Body of pancreas (tissue), 4 donors: ENCODE results near the gene SPEF2.

Experiments used
- POLR2A ChIP-seq, 3 donors: fragments of 450-650 bp; IDR thresholded peaks; one replicate each; pipeline ENCODE4 v1.6.1; 2016; ENCODE audit warnings: antibody characterized with exemption in 3 of 3, mild to moderate bottlenecking in 2 of 3
- TF ChIP-seq, protein P1 (sequence below), 7 experiments: fragments of 450-650 bp in 4 of 7; fragments of 200-600 bp in 3 of 7; sonication (generic) in 3 of 7; IDR thresholded peaks; one replicate each; pipeline ENCODE4 v1.5.1; 2016 to 2019; ENCODE audit warnings: antibody characterized with exemption in 7 of 7

DNA sequence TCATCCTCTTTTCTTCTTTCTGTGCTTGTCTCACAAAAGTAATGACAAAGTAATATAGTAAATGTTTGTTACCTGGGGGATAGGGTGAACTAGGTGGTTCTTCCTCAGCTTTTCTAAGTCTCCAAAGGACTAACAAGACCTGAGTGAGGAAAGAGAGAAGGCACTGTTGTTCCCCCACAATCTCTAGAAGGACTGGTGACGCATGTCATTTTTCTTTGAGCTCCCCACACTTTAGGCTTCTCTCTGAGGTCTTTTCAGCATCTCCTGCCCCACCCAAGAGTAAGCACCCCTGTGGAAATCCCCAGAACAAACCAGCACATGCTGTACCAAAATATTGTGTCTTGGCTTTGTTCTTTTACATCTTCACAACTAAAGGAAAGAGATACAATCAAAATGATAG is 236.6 kb downstream of the SPEF2 start:
- TF ChIP-seq, protein P1, sequence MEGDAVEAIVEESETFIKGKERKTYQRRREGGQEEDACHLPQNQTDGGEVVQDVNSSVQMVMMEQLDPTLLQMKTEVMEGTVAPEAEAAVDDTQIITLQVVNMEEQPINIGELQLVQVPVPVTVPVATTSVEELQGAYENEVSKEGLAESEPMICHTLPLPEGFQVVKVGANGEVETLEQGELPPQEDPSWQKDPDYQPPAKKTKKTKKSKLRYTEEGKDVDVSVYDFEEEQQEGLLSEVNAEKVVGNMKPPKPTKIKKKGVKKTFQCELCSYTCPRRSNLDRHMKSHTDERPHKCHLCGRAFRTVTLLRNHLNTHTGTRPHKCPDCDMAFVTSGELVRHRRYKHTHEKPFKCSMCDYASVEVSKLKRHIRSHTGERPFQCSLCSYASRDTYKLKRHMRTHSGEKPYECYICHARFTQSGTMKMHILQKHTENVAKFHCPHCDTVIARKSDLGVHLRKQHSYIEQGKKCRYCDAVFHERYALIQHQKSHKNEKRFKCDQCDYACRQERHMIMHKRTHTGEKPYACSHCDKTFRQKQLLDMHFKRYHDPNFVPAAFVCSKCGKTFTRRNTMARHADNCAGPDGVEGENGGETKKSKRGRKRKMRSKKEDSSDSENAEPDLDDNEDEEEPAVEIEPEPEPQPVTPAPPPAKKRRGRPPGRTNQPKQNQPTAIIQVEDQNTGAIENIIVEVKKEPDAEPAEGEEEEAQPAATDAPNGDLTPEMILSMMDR (IDR thresholded peaks at IDR 0.05): no peak
- TF ChIP-seq POLR2A (IDR thresholded peaks at IDR 0.05): no peak
